PC-9 (cell line): ENCODE results near the gene FPGS.

Experiments used
- CTCF ChIP-seq: fragments of 200-600 bp; sonication (generic); conservative IDR thresholded peaks from 2 replicates; pipeline ENCODE4 v1.6.1; 2017; ENCODE audit warnings: mixed run types, antibody characterized with exemption, mild to moderate bottlenecking, moderate library complexity
- EZH2 ChIP-seq: fragments of 200-600 bp; sonication (generic); IDR thresholded peaks from 2 replicates; pipeline ENCODE4 v1.8.0; 2017; ENCODE audit warnings: antibody characterized with exemption, low read depth

DNA sequence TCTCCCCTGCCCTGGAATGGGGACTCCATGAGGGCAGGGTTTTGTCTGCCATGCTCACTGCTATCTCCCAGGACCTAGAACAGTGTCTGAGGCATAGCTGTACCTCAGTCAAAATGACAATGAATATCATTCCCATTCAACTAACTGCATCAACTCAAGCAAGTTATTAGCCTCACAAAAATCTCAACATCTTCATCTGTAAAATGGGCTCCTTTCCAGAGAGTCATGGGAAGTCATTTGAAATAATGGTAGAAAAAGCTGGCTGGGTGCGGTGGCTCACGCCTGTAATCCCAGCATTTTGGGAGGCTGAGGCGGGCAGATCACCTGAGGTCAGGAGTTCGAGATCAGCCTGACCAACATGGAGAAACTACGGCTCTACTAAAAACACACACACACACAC is 33.6 kb upstream of the FPGS start:
- TF ChIP-seq CTCF (no peak), EZH2 (no peak)
